ENCODE results near the gene CHID1.

CHID1 gene

DNA sequence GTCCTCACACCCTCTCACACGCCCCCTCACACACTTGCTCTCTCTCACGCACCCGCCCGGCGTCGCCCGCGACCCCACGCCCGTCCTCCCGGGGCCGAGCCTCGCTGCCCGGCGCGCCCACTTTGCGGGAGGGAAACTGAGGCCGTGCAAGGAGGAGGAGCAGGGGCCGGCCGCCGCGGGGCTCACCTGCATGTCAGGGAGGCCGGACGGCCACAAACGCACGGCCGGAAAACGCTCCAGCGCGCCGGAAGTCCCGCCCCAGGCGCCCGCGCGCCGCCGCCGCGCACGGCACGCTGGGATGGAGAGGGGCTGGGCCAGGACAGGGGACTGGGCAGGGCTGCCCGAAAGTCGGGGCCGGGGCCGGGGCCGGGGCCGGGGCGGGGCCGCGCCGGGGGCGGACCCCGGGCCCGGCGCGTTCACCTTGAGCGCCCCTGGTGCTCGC is at the start of gene CHID1:
Gene CHID1, minus strand, starts transcription at position 222 of the 442 bp plus-strand sequence. CDS start 5,994 bp downstream, outside the sequence.
- peak; percentile 18 for DNase-seq

DNA sequence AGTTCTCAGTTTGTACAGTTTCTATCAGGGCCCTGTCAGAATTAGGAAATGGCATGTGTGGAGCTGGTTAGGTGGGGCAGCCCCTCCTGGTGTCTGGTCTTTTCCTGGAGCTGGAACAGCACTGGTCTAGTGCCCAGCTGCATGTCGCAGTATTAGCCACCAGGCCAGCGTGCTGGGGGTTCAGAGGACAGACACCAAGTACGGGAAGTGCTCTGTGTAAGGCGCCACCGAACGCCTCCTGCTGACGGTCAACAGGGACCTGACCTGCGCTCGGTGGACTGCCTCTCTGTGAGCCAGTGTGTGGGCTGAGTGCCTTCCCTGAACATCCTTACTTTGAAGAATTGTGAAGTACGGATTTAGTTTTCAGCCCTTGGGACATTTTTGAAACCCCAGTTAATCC is 49.0 kb upstream of the CHID1 start:
- DNase-seq, result no peak

DNA sequence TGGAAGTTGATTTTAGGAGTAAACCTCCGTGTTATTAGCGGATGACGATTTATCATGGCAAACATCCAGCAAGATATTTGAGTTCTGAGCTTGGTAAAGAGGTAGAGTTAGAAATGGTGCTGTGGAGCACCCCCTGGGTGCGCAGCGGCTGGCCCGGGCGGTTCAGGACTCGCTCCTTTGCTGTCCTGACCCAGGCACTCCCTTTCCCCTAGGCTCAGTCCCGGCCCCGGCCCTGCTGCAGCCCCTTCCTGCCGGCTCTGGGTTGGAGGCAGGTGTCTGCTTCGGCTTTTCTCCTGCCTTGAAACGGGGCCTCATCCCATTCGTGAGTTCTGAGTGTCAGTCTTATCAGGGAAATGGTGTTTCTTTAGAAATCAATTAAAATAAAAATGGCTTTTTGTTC is 48.4 kb upstream of the CHID1 start:
- no peak for DNase-seq

DNA sequence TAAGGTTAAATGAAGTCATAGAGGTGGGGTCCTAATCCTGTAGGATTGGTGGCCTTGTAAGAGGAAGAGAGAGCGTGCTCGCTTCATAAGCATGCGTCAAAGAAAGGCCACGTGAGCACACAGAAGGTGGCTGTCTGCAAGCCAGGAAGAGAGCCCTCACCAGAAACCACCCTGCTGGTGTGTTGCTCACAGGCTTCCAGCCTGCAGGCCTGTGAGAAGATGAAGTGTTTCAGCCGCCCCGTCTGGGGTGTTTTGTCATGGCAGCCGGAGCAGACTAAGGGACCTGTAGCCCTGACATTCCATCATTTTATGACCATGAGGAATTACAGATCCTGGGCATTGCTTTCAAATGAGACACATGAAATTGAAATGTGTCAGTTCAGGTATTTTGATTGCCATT is 47.5 kb upstream of the CHID1 start:
- no peak for DNase-seq

DNA sequence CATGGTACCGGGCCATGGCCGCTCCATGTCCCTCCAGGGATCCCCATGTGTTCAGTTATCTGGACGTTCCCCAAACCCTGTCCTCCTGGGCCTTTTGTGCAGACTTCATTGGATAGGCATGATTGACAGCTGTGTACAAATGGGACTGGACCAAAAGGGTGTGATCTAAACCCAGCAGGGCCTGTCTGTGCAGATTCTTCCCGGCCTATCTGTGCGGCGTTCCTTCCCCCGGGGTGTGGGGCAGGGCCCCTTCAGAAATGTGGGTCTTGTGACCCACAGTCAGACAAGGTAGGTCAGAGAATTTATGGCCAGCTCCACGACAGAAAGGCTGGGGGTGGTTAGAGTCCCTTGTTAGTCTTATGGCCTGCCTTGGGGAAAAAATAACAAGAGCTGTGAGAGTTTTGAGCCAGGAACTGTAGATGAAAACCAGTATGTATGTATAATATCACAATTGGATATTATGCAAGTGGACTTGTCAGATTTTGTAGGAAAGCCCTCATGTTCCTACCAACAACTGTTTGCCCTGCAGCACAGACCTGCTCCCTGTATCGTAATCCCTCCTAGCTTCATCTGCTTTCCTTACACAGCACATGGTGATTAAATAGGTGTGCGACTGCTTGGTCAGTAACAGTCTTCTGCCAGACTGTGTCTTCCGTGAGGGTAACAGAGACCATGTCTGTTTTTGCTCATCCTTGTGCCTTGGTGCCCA is 46.8 kb upstream of the CHID1 start:
- DNase-seq, result no peak

DNA sequence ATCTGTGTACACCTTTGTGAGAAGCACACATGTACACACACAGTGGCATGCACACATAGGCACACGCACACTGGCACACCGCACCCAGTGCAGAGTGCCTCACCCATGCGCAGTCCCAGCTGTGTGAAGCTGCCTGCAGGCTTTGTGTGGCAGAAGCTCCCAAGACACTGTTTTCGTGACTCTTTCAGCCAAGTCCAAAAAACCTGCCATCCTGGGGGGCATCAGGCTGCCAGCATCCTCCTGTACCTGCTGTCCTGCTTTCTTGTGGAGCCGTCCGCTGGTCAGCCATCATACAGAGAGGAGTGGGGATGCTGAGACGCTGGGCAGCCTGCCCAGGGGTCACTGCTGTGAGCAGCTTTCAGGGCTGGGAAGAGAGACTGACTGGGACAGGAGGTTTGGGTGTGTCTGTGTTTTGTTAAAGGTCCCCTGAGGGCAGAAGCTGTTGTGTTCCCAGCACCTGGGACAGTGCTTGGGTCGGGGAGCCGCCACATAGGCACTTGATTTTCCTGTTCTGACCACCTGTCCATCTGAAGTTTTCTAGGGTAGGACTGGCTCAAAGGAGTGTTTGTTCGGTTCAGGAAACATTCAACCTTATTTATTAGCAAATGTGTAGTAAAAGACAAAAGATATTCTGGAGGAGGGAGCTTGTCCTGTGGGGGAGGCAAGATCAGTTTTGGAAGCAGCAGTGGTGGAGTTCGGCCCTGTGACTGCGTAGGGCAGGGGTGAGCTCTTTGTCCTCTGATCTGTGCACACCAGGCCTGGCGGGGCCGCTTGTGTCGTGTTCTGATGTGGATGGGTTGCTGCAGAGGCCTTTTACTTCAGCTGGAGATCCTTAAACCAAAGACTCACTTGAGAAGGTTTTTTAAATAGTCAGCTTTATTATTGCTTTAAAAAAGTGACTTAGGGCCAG is 44.8 kb upstream of the CHID1 start:
- no peak for DNase-seq

DNA sequence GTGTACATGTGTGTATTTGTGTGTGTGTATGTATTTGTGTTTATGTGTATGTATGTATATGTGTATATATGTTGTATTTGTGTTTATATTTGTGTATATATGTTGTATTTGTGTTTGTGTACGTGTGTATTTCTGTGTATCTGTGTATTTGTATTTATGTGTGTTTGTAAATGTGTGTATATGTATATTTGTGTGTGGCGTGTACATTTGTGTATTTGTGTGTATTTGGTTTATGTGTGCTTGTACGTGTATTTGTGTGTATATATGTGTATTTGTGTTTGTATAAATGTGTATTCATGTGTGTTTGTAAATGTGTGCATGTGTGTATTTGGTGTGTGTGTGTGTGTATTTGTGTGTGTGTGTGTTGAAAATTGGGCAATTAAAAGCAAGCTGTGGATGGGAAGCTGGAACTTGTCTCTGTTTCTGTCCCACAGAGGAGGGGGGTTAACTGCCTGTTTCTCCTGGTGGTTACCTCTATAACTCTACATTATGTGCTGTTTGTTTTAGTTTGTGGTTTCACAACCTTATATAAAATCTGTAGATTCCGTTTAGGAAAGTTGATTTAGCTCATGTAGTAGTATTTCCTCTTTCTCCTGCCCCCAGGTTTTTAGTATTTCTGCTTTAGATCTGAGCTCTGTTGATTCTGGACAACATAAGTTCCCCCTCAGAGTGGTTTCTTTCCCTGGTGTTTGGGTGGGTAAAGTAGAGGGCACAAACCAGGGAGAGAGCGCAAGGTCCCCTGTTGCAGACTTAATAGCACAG is 44.0 kb upstream of the CHID1 start:
- DNase-seq, result no peak

DNA sequence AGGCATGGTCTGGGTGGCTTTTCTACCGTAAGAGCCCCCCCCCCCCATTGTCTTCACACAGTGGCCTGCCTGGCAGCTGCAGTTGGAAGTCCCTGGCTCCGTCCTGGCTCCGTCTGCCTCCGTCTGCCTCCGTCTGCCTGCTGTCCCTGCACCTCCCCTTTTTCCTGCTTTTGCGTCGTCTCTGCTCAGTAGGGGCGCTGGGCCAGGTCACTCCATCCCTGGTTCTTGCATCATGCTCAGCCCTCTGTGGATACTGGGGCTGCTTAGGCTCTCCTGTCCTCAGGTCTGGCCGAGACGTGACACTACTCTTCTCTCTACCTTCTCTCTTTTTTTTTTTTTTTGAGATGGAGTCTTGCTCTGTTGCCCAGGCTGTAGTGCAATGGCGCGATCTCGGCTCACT is 42.9 kb upstream of the CHID1 start:
- DNase-seq, result no peak

DNA sequence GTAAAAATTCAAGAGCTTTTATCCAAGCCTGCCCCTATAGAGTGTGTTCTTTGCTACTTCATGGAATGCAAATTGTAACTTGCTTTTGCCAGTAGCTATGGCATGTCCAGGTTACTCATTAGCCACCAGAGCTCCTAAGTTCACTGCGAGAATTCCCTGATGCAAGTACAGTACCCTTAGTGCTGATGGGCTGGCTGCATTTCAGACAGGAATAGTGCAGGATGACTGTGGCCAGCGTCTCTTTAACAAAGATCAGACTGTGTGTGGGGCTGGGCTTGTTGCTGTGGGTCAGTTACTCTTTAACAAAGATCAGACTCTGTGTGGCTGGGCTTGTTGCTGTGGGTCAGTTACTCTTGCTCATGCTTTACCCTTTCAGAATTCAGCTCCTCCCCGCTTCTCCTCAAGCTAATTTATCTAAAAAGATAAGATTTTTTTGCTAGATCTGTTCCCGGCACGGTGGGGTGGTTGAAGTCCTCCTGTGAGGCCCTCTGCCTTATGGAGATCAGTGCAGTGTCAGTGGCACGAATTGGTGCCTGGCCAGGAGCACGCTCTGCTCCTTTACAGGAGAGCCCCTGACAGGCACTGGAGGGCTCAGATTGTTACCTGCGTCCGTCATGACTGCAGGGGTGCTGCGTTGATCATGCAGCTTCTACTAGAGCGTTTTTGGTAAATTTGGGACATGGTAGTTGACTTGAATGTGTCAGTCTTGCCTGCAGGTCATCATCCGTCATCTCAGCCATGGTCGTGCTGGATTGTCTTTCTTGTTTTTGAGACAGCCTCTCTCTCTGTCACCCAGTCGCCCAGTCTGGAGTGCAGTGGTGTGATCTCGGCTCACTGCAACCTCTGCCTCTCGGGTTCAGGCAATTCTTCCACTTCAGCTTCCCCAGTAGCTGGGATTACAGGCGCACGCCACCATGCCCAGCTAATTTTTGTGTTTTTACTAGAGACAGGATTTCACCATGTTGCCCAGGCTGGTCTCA is 42.1 kb upstream of the CHID1 start:
- no peak for DNase-seq

DNA sequence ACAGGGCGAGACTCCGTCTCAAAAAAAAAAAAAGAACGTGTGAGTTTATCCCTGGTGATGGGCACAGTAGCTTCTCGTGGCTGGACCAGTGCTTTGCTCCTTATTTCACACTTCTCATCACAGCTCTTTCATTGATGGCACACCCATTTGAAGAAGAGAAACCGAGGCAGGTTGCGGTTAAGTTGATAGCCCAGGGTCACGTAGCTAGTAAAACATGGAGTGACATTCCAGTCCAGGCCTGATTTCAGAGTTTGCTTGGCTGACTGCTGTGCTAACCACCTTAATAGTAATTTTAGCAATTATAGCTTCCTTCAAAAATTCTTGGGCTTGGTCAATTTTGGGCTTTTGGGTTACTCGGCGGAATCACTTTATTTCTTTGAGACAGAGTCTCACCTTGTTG is 40.9 kb upstream of the CHID1 start:
- no peak for DNase-seq

DNA sequence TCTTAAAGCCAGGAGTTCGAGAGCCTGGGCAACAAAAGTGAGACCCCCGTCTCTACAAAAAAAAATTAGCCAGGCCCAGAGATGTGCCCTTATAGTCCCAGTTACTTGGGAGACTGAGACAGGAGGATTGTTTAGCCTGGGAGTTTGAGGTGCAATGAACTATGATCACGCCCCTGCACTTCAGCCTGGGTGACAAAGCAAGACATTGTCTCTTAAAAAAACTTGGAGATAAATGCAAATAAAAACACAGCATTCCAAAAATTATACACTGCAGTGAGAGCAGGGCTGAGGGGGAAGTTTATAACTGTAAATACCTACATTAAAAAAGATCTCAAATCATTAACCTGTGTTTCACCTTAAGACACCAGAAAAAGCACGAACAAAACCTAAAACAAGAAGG is 37.1 kb upstream of the CHID1 start:
- DNase-seq, result no peak

DNA sequence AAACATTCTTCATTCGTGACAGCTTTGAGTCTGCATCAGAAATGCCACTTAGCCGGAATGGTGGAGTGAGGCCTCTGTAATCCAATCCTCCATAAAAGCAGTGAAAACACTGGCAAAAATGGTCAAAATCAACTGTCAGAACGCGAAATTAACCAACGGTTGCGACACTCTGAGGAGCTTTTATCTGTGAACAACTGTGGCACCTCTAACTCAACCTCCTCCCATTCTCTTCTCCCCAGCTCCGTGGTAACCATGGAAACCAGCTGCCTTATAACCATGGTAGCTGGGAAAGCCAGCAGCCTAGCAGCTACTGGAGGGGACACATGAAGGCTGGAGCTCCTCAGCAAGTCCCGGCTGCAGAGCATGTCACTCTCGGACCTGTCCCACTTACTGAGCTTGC is 35.4 kb upstream of the CHID1 start:
- no peak for DNase-seq

DNA sequence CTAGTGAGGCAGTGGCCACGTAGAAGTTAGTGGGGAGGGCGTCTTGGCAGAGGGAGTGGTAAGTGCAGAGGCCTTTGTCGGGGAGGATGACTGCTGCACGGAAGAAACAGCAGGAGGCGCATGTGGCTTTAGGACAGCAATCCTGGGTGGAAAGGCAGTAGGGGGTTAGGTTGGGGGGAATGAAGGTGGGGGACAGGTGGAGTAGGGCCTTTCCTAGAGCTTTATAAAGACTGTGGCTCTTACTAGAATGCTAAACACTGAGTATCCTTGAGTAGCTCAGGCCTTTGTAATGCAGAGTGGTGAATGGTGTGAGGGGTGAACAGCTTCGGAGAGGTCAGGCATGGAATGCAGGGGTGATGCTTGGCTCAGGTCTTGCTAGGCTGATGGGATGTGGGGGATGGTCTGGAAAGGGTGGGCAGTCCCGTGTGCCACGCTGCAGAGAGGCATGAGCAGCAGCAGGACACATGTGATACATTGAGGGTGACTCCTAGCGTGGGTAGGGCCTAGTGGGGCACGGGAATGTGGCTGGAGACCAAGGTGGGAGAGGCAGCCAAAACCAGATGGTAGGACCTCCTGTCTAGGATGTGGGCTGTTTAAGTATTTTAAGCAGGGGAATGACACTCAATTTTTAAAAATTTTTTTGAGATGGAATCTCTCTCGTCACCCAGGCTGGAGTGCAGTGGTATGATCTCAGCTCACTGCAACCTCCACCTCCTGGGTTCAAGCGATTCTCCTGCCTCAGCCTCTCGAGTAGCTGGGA is 34.3 kb upstream of the CHID1 start:
- DNase-seq, result no peak

DNA sequence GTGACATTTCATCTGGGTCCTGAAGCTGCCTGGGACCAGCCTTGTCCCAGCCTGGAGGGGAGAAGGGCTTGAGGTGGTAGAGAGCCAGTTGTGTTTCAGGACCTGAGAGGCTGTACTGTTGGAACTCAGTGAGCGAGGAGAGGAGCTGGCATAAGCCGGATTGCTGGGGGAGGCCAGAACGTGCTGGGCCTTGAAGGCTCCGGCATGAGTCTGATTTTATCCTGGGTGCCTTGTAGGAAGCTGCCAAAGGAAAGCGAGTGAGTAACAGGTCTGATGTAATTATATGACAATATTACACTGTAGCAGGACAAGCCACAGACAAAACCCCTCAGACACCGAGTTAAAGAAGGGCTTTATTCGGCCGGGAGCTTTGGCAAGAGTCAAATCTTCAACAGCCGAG is 32.2 kb upstream of the CHID1 start:
- no peak for DNase-seq

DNA sequence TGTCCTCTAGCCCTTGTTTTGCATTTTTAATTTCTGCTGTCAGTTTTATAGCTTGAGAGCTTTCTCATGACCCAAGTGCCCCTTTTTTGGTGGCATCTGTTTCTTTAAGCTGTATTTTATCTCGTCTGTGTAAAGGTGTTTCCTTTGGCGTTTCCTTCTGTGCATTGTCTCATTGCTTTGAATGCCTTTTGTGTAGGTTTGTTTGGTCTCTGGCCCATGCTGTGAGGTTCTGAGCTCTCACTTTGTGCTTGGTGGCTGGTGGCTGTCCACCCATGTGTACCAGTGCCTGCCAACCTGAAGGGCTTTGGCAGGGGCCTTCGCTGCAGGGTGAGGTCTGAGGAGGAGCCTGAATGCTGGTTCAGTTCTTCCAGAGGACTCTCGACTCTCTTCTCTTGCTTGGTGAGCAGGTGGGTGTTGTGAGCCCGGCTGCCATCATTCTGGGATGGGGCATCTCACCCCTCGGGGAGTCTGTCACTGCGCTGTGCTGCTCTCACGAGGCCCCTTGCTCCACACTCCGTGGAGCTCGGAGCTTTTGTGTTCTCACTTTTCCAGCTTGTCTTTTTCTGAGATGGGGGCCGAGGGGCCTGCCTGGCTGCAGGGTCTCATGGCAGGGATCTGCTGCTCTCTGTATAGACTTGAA is 30.0 kb upstream of the CHID1 start:
- no peak for DNase-seq

DNA sequence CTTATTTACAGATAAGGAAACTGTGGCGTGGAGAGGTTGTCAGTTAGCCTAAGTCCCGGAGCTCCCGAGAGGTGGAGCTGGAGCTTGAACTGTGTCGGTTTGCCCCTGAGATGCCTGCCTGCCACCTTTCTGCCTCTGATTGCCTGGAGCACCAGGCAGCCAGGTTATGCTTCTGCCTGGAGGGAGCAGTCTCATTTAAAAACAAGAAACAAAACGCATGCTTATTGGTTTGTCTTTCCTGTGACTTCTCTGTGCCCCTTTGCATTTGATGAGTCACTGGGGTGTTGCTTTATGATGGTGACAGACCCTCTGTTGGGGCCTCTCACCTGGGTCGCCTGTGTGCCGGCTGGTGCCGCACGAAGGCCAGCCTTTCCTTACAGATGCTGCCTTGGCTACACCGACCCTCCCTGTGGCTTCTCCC is 27.2 kb upstream of the CHID1 start:
- no peak for DNase-seq

DNA sequence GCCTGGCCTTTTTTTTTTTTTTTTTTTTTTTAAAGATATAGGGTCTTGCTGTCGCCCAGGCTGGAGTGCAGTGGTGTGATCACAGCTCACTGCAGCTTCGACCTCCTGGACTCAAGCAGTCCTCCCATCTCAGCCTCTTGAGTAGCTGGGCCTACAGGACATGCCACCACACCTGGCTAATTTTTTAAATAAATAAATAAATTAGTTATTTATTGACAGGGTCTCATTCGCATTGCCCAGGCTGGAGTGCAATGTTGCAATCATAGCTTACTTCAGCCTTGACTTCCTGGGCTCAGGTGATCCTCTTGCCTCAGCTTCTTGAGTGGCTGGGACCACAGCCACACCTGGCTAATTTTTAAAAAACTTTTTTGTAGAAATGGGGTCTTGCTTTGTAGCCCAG is 25.6 kb upstream of the CHID1 start:
- DNase-seq, result no peak

DNA sequence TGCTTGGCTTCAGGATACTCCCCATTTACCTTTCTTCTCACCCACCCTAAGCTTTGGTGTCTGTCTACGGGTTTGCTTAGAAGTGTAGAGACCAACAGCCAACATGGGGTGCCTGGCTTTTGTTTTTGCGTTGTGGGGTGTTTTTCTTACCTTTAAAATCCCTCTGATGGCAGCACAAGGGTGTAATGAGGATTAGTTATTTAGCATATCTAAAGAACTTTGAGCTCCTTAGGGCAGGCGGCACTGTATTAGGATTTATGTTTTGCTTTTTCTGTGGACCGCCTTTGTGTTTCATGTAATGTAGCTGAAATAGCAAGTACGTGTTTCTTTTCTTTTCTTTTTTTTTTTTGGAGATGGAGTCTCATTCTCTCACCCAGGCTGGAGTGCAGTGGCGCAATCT is 23.9 kb upstream of the CHID1 start:
- DNase-seq, result no peak

DNA sequence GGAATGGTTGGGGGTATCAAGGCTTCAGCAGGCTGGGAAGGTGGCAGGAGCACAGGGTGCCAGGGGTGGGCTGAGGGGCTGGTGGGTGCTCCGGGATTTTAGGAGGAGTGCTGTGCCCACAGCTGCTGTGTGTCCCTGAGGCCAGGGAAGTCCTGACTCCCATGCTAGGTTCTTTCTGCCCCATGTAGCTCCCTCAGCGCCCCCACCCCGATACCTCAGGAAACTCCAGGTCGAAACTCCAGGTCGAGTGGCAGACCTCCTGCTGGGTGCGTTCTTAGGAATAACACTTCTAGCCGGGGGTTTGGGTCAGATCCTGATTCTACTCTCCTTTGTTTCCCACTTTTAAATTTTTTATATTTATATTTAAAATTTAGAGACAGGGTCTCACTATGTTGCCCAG is 23.3 kb upstream of the CHID1 start:
- no peak for DNase-seq

DNA sequence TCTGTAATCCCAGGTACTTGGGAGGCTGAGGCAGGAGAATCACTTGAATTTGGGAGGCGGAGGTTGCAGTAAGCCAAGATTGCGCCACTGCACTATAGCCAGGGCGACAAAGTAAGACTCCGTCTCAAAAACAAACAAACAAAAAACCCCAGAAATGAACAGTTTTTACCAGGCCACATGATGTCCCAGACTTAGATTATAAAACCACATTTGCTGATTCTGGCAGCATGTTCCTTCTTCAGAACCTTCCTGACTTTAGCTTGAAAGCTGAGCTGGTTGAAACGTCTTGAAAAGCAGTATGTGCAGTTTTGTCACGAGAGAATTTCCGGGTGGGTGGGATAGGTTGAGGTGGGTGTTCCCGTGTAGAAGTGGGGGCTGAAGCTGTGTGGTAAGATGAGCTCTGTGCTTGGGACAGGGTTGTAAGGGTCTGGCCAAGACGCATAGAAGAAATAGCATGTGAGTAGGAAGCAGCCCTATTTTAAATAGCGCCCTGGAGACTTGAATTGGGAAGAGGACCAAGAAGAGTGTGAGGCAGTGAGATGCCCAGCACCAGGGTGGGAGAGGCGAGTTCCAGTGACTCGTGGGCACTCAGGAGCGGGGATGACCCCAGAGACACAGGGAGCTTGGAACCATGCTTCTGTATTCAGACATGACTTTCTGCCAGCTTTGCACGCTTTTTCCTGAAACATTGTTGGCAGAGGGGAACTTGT is 22.7 kb upstream of the CHID1 start:
- DNase-seq, result no peak

Data from amniotic stem cell (primary cell).